Natural killer cell (primary cell): ENCODE measurements around the gene ABCB7. TPM values are rescaled to one million over a fixed set of nuclear protein-coding genes. Genes with fewer than 3 reads are reported as not detected.

ENCODE experiments used
- ATAC-seq, 3 donors: fragments of 150-1000 bp in 2 of 3; fragments of 200-7000 bp in 1 of 3; cut with Tn5 transposase; 1 replicate in 1 of 3; 2 replicates in 2 of 3; pipeline ENCODE4 v1.10.0; 2021; ENCODE audit warnings: mild to moderate bottlenecking in 2 of 3, moderate library complexity in 2 of 3
- DNase-seq, 2 donors: peaks; one replicate each; pipeline versions ENCODE4 v3.0.0 to v3.0.0-alpha.2; 2013 to 2021; ENCODE audit warnings: mixed read lengths in 1 of 2
- H3K27ac ChIP-seq: one replicate; pipeline ENCODE4 v1.5.1; 2013; ENCODE audit warnings: mild to moderate bottlenecking, low read length
- H3K27me3 ChIP-seq: one replicate; pipeline ENCODE4 v1.6.1; 2013; ENCODE audit warnings: low read length; ENCODE audit not compliant: control insufficient read depth, insufficient read depth
- H3K36me3 ChIP-seq: one replicate; pipeline ENCODE4 v1.6.1; 2013; ENCODE audit warnings: low read length; ENCODE audit not compliant: control insufficient read depth, insufficient read depth
- H3K4me1 ChIP-seq: one replicate; pipeline ENCODE4 v1.6.1; 2013; ENCODE audit warnings: low read length; ENCODE audit not compliant: control insufficient read depth, insufficient read depth
- H3K4me3 ChIP-seq: one replicate; pipeline ENCODE4 v1.5.1; 2013; ENCODE audit warnings: low read length
- H3K9me3 ChIP-seq: one replicate; pipeline ENCODE4 v1.6.1; 2013; ENCODE audit warnings: low read length; ENCODE audit not compliant: control insufficient read depth, insufficient read depth
- H3K27ac Mint-ChIP-seq, 2 donors: one replicate each; pipeline ENCODE4 v1.8.0; 2022; ENCODE audit warnings: mild to moderate bottlenecking in 2 of 2, mixed read lengths in 2 of 2, moderate library complexity in 1 of 2
- H3K27me3 Mint-ChIP-seq, 2 donors: one replicate each; pipeline ENCODE4 v1.8.0; 2022; ENCODE audit warnings: low read depth in 2 of 2, mixed read lengths in 2 of 2
- H3K36me3 Mint-ChIP-seq: one replicate; pipeline ENCODE4 v1.8.0; 2022; ENCODE audit warnings: mixed read lengths
- H3K4me1 Mint-ChIP-seq, 2 donors: one replicate each; pipeline ENCODE4 v1.8.0; 2022; ENCODE audit warnings: mixed read lengths in 2 of 2
- H3K4me3 Mint-ChIP-seq: one replicate; pipeline ENCODE4 v1.8.0; 2022; ENCODE audit warnings: mild to moderate bottlenecking, moderate library complexity, mixed read lengths
- H3K9me3 Mint-ChIP-seq, 2 donors: one replicate each; pipeline ENCODE4 v1.8.0; 2022; ENCODE audit warnings: mixed read lengths in 2 of 2
- CTCF ChIP-seq: fragments of 200-600 bp; IDR thresholded peaks from one replicate; pipeline ENCODE4 v1.8.0; 2022; ENCODE audit warnings: antibody characterized with exemption
- WGBS: methylation state at CpG from one replicate; pipeline ENCODE4 v1.1.7; 2013; ENCODE audit warnings: missing lambda C conversion rate; ENCODE audit not compliant: insufficient coverage; 5-methylcytosine and 5-hydroxymethylcytosine counted together
- intact Hi-C: fragments of 100-400 bp; cut with micrococcal nuclease; formaldehyde crosslinking; loops from one replicate; pipeline ENCODE4 v1.14.2; 2022
- total RNA-seq, 4 donors: library from RNA; stranded (reverse); fragments of 120-200 nt in 1 of 4; gene quantifications; one replicate each; pipeline versions ENCODE4 v1.2.3 to v1.2.4, GENCODE V29; 2013 to 2022

ABCB7 gene
- total RNA-seq, 3 donors from 2014 or later (not counting 1 experiment from before 2014, with no cell fraction given), result 17.9 to 26.8 (median 20.4) TPM

- WGBS, result 80% methylated on average over 1 of the region's 3 CpGs
Observed at GRCh38 chrX:75151827-75152592, 4.1 kb downstream of the ABCB7 start.

GRCh38 chrX:75149654-75150053 is 6.4 kb downstream of the ABCB7 start:
- peaks cover 0 to 2% of the 10 kb centered on the region in 2 donors for H3K9me3 Mint-ChIP-seq
- peaks cover 0 to 7% of the 10 kb centered on the region in 2 donors for H3K27me3 Mint-ChIP-seq
- no peak overlapping the region for H3K4me3 ChIP-seq
- H3K9me3 ChIP-seq, result no peaks in the 10 kb centered on the region
- TF ChIP-seq CTCF, result no peak
- H3K4me1 ChIP-seq, result no peaks in the 10 kb centered on the region
- peaks cover 18 to 38% of the 10 kb centered on the region in 2 donors for H3K4me1 Mint-ChIP-seq
- DNase-seq (no peak), ATAC-seq (no peak)
- peak overlapping the region in 1 of 2 donors; percentile 52 for H3K27ac Mint-ChIP-seq
- intact Hi-C loops, result no loop called here
- no peaks in the 10 kb centered on the region for H3K36me3 Mint-ChIP-seq
- H3K27me3 ChIP-seq, result no peaks in the 10 kb centered on the region
- no peak overlapping the region for H3K4me3 Mint-ChIP-seq
- H3K36me3 ChIP-seq, result no peaks in the 10 kb centered on the region
- no peak overlapping the region for H3K27ac ChIP-seq
- WGBS, result 100% methylated on average over 1 of the region's 1 CpG

More at GRCh38 chrX:75151827-75152592, 4.1 kb downstream of the ABCB7 start:
- Histone ChIP-seq H3K27me3 (no peaks in the 10 kb centered on the region), H3K4me3 (no peak overlapping the region), H3K36me3 (no peaks in the 10 kb centered on the region), H3K9me3 (no peaks in the 10 kb centered on the region), H3K4me1 (no peaks in the 10 kb centered on the region), H3K27ac (no peak overlapping the region)
- intact Hi-C loops, result no loop called here
- H3K4me3 Mint-ChIP-seq, result no peak overlapping the region
- peaks cover 0 to 2% of the 10 kb centered on the region in 2 donors for H3K9me3 Mint-ChIP-seq
- H3K4me1 Mint-ChIP-seq, result peaks cover 15 to 42% of the 10 kb centered on the region in 2 donors
- H3K27me3 Mint-ChIP-seq, result no peaks in the 10 kb centered on the region
- no peak for DNase-seq
- ATAC-seq, result no peak
- no peak for TF ChIP-seq CTCF
- no peak overlapping the region for H3K27ac Mint-ChIP-seq
- H3K36me3 Mint-ChIP-seq, result no peaks in the 10 kb centered on the region

- intact Hi-C loops, result no loop called here
- Mint-ChIP-seq H3K4me1 (peaks cover 38 to 45% of the 10 kb centered on the region in 2 donors), H3K9me3 (no peaks in the 10 kb centered on the region), H3K27me3 (no peaks in the 10 kb centered on the region), H3K36me3 (no peaks in the 10 kb centered on the region), H3K4me3 (no peak overlapping the region), H3K27ac (no peak overlapping the region)
- DNase-seq (no peak), ATAC-seq (no peak)
- no peak overlapping the region for H3K4me3 ChIP-seq
- no peaks in the 10 kb centered on the region for H3K4me1 ChIP-seq
- H3K36me3 ChIP-seq, result no peaks in the 10 kb centered on the region
- H3K9me3 ChIP-seq, result no peaks in the 10 kb centered on the region
- 70% methylated on average over 5 of the region's 5 CpGs for WGBS
- no peak for TF ChIP-seq CTCF
- no peak overlapping the region for H3K27ac ChIP-seq
- no peaks in the 10 kb centered on the region for H3K27me3 ChIP-seq
Observed at GRCh38 chrX:75132672-75133071, 23.4 kb downstream of the ABCB7 start.
